Mucosa of rectum (tissue), 2 donors: ENCODE measurements around the gene TMEM203.
A peak's percentile ranks its signal among the peaks of the same experiment; 100 is the strongest.

Source experiments
- H3K27ac ChIP-seq, 2 donors: one replicate each; pipeline ENCODE4 v1.7.0; 2013; ENCODE audit warnings: inconsistent platforms in 2 of 2, low read depth in 2 of 2, low read length in 2 of 2
- H3K27me3 ChIP-seq, 2 donors: one replicate each; pipeline ENCODE4 v1.7.0; 2013; ENCODE audit warnings: low read length in 2 of 2; ENCODE audit not compliant: control insufficient read depth in 2 of 2, insufficient read depth in 2 of 2
- H3K36me3 ChIP-seq, 2 donors: one replicate each; pipeline ENCODE4 v1.7.0; 2013; ENCODE audit warnings: low read length in 2 of 2; ENCODE audit not compliant: control insufficient read depth in 2 of 2, insufficient read depth in 2 of 2
- H3K4me1 ChIP-seq, 2 donors: one replicate each; pipeline ENCODE4 v1.7.0; 2013; ENCODE audit warnings: low read length in 2 of 2, mild to moderate bottlenecking in 1 of 2; ENCODE audit not compliant: control insufficient read depth in 2 of 2, insufficient read depth in 2 of 2
- H3K4me3 ChIP-seq, 2 donors: one replicate each; pipeline ENCODE4 v1.7.0; 2013; ENCODE audit warnings: low read length in 2 of 2
- H3K9ac ChIP-seq, 2 donors: one replicate each; pipeline ENCODE4 v1.7.0; 2013; ENCODE audit warnings: low read length in 2 of 2, low read depth in 1 of 2, mild to moderate bottlenecking in 1 of 2
- H3K9me3 ChIP-seq, 2 donors: one replicate each; pipeline ENCODE4 v1.7.0; 2013; ENCODE audit warnings: low read length in 2 of 2; ENCODE audit not compliant: control insufficient read depth in 2 of 2
- donor health status: healthy.
- donor health status: Normal muscosa, but diverticular disease.

The TMEM203 gene

DNA sequence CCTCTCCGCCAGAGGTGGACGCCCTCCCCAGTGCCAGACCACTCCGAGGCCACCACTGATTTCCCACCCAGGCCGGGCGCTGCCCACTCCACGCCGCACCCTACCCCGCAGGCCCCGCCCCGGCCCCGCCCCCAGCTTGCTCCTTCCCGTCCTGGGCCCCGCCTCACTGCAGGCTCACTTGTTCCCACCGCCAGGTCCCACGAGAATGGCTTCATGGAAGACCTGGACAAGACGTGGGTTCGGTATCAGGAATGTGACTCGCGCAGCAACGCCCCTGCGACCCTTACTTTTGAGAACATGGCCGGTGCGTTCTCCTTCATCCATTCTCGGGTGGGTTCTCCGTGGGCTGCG is 42.1 kb downstream of the TMEM203 start:
- peak overlapping the region in 1 of 2 donors; percentile 35 for H3K4me3 ChIP-seq
- H3K9ac ChIP-seq = no peak overlapping the region
- peaks cover 6 to 14% of the 10 kb centered on the region in 2 donors for H3K4me1 ChIP-seq
- H3K27ac ChIP-seq = no peak overlapping the region
- no peaks in the 10 kb centered on the region for H3K36me3 ChIP-seq
- peaks cover 33 to 44% of the 10 kb centered on the region in 2 donors for H3K27me3 ChIP-seq
- H3K9me3 ChIP-seq = no peaks in the 10 kb centered on the region

- H3K27ac ChIP-seq = no peak overlapping the region
- H3K9me3 ChIP-seq = no peaks in the 10 kb centered on the region
- H3K4me3 ChIP-seq = peak overlapping the region in 1 of 2 donors; percentile 35
- peaks cover 37 to 45% of the 10 kb centered on the region in 2 donors for H3K27me3 ChIP-seq
- H3K36me3 ChIP-seq = no peaks in the 10 kb centered on the region
- peaks cover 2 to 10% of the 10 kb centered on the region in 2 donors for H3K4me1 ChIP-seq
- H3K9ac ChIP-seq = no peak overlapping the region
These were observed 42.7 kb downstream of the TMEM203 start for GRCh38 chr9:137162505-137163364.

DNA sequence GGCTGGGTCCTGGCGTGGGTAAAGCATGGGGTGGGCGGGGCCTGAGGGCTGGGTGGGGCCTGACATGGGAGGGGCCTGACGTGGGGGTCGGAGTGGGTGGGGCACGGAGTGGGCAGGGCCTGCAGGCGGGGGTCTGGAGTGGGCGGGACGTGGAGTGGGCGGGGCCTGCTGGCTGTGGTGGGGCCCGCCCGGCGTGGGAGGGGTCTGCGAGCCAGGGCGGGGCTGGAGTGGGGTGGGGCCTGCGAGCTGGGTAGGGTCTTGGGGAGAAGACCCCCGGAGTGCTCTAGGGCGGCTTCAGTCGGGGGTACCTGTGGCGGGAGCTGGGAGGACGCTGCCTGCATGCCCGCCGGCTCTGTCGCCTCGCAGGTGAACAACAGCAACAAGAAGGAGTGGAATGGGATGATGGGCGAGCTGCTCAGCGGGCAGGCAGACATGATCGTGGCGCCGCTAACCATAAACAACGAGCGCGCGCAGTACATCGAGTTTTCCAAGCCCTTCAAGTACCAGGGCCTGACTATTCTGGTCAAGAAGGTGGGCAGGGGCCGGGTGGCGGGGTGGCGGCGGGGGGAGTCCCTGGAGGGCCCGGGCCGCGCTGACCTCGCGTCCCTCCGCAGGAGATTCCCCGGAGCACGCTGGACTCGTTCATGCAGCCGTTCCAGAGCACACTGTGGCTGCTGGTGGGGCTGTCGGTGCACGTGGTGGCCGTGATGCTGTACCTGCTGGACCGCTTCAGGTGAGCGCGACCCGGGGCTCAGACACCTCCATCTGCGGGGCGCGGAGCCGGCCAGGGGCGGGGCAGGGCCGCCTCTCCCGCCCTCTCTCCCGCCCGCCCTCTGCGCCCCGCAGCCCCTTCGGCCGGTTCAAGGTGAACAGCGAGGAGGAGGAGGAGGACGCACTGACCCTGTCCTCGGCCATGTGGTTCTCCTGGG is 43.6 kb downstream of the TMEM203 start:
- Histone ChIP-seq H3K36me3 (no peaks in the 10 kb centered on the region), H3K4me3 (no peak overlapping the region), H3K27ac (no peak overlapping the region), H3K4me1 (peaks cover 2 to 10% of the 10 kb centered on the region in 2 donors), H3K27me3 (peaks cover 41 to 48% of the 10 kb centered on the region in 2 donors), H3K9me3 (no peaks in the 10 kb centered on the region), H3K9ac (no peak overlapping the region)

GRCh38 chr9:137160716-137161557 is 44.5 kb downstream of the TMEM203 start:
- Histone ChIP-seq H3K9me3 (no peaks in the 10 kb centered on the region), H3K4me1 (peaks cover 6 to 9% of the 10 kb centered on the region in 2 donors), H3K4me3 (no peak overlapping the region), H3K27me3 (peaks cover 38 to 39% of the 10 kb centered on the region in 2 donors), H3K27ac (no peak overlapping the region), H3K36me3 (no peaks in the 10 kb centered on the region), H3K9ac (no peak overlapping the region)

- H3K36me3 ChIP-seq = no peaks in the 10 kb centered on the region
- no peak overlapping the region for H3K4me3 ChIP-seq
- H3K9me3 ChIP-seq = no peaks in the 10 kb centered on the region
- H3K4me1 ChIP-seq = peaks cover 6 to 9% of the 10 kb centered on the region in 2 donors
- H3K9ac ChIP-seq = no peak overlapping the region
- H3K27me3 ChIP-seq = peaks cover 40 to 44% of the 10 kb centered on the region in 2 donors
- H3K27ac ChIP-seq = no peak overlapping the region
These were observed 45.4 kb downstream of the TMEM203 start for GRCh38 chr9:137160054-137160425.

DNA sequence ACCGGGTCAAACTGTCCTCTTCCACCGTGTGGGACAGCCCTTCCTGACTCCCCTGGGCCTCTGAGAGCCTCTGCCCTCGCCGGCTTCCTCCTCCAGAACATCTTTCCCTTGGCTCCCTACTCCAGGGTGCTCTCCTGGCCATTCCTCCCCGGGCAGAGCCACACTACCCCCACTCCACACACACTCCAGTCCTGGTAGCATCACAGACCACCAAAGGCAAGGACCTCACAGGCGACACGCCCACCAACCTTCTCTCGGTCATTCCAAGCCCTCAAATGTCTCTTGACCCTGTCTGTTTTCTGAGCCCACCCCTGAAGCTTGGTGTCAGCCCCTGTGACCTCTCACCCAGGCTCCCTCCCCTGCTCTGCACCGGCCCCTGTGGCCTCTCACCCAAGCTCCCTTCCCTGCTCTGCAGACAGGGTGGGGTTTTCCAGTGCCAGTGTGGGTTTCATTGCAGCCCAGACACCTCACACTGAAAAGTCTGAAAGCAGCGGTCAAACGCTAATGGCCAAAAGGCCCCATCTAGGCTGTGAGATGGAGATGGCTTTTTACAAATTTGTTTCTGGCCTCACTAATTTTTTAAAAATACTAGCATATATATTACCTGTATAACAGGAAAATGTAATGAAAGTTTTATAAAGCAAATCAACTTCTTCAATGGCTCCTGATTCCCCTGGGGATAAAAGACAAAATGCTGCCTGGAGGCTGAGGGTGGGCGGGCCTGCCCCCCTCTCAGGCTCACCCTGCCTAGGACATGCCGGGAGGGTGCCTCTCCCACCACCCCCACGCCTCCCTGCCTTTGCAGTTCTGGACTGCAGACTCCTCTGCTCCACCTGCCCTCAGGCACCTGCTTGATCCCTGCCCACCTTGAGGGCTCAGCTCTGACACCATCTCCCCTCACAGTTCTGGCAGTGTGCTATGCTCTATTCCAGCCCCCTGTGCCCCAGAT is 46.1 kb downstream of the TMEM203 start:
- Histone ChIP-seq H3K4me3 (no peak overlapping the region), H3K9ac (no peak overlapping the region), H3K27me3 (peaks cover 40 to 45% of the 10 kb centered on the region in 2 donors), H3K4me1 (peaks cover 6 to 9% of the 10 kb centered on the region in 2 donors), H3K36me3 (no peaks in the 10 kb centered on the region), H3K27ac (no peak overlapping the region), H3K9me3 (no peaks in the 10 kb centered on the region)

DNA sequence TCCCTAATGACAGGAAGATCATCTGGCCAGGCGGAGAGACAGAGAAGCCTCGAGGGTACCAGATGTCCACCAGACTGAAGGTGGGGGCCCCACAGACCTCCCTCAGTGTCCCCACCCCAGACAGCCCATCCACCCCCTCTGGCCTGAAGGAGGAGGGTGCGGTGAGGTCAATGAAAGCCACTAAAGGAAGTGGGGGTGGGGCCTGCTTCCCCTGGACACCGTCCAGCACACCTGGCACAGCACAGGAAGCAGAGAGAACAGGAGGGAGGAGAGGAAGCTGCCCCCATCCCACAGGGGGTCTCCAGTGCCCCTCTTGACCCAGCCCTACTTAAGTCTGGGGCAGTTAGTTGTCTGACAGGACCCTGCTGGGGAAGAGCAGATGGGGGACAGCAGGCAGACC is 46.8 kb downstream of the TMEM203 start:
- Histone ChIP-seq H3K27ac (no peak overlapping the region), H3K9me3 (no peaks in the 10 kb centered on the region), H3K9ac (no peak overlapping the region), H3K4me1 (peaks cover 6 to 9% of the 10 kb centered on the region in 2 donors), H3K27me3 (peaks cover 34 to 43% of the 10 kb centered on the region in 2 donors), H3K4me3 (no peak overlapping the region), H3K36me3 (no peaks in the 10 kb centered on the region)

- H3K27ac ChIP-seq = no peak overlapping the region
- H3K4me3 ChIP-seq = no peak overlapping the region
- H3K27me3 ChIP-seq = peaks cover 33 to 39% of the 10 kb centered on the region in 2 donors
- H3K9ac ChIP-seq = no peak overlapping the region
- no peaks in the 10 kb centered on the region for H3K9me3 ChIP-seq
- H3K4me1 ChIP-seq = peaks cover 4 to 7% of the 10 kb centered on the region in 2 donors
- no peaks in the 10 kb centered on the region for H3K36me3 ChIP-seq
These were observed 47.6 kb downstream of the TMEM203 start for GRCh38 chr9:137157618-137158415.
